Activated T-helper 17 cell treated with anti-CD3 and anti-CD28 coated beads, Interleukin-2, amount 50 U/mL, for 72 hours (primary cell): Measurements from ENCODE around the gene WRAP73. TPM values are rescaled to one million over a fixed set of nuclear protein-coding genes. Genes with fewer than 3 reads are reported as not detected.
A peak's percentile ranks its signal among the peaks of the same experiment; 100 is the strongest.
"Not testable (repeated sequence)": the region's sequence is repeated elsewhere in the genome, so short reads cannot be mapped to it uniquely, and the experiment has no call there.

Experiments
- ATAC-seq: fragments of 150-1000 bp; cut with Tn5 transposase; replicated peaks from 2 replicates; pipeline ENCODE4 v1.10.0; 2021; ENCODE audit warnings: mild to moderate bottlenecking, moderate library complexity
- H3K27ac Mint-ChIP-seq: one replicate; pipeline ENCODE4 v1.8.0; 2022; ENCODE audit warnings: mixed read lengths
- H3K27me3 Mint-ChIP-seq: one replicate; pipeline ENCODE4 v1.8.0; 2022; ENCODE audit warnings: mixed read lengths
- H3K36me3 Mint-ChIP-seq: one replicate; pipeline ENCODE4 v1.8.0; 2022; ENCODE audit warnings: low read depth, mild to moderate bottlenecking, mixed read lengths
- H3K4me1 Mint-ChIP-seq: one replicate; pipeline ENCODE4 v1.8.0; 2022; ENCODE audit warnings: mixed read lengths
- H3K4me3 Mint-ChIP-seq: one replicate; pipeline ENCODE4 v1.8.0; 2022; ENCODE audit warnings: mild to moderate bottlenecking, mixed read lengths
- H3K9me3 Mint-ChIP-seq: one replicate; pipeline ENCODE4 v1.8.0; 2022; ENCODE audit warnings: mixed read lengths
- total RNA-seq, 2 donors: library from RNA; stranded (reverse); gene quantifications; one replicate each; pipeline ENCODE4 v1.2.3, GENCODE V29; 2022

Gene WRAP73
- total RNA-seq, 2 donors from 2014 or later: 14.4 to 27.7 TPM

GRCh38 chr1:3627515-3628253 is 22.2 kb downstream of the WRAP73 start:
- H3K36me3 Mint-ChIP-seq: peaks cover 40% of the 10 kb centered on the region
- no peaks in the 10 kb centered on the region for H3K9me3 Mint-ChIP-seq
- no peak overlapping the region for H3K27ac Mint-ChIP-seq
- ATAC-seq: no peak
- no peaks in the 10 kb centered on the region for H3K27me3 Mint-ChIP-seq
- H3K4me1 Mint-ChIP-seq: peaks cover 22% of the 10 kb centered on the region
- H3K4me3 Mint-ChIP-seq: no peak overlapping the region

GRCh38 chr1:3626025-3626424 is 23.9 kb downstream of the WRAP73 start:
- Mint-ChIP-seq H3K36me3 (peaks cover 38% of the 10 kb centered on the region), H3K4me1 (peaks cover 22% of the 10 kb centered on the region), H3K4me3 (peak overlapping the region; percentile 92), H3K27me3 (no peaks in the 10 kb centered on the region), H3K27ac (no peak overlapping the region), H3K9me3 (no peaks in the 10 kb centered on the region)
- no peak for ATAC-seq

DNA sequence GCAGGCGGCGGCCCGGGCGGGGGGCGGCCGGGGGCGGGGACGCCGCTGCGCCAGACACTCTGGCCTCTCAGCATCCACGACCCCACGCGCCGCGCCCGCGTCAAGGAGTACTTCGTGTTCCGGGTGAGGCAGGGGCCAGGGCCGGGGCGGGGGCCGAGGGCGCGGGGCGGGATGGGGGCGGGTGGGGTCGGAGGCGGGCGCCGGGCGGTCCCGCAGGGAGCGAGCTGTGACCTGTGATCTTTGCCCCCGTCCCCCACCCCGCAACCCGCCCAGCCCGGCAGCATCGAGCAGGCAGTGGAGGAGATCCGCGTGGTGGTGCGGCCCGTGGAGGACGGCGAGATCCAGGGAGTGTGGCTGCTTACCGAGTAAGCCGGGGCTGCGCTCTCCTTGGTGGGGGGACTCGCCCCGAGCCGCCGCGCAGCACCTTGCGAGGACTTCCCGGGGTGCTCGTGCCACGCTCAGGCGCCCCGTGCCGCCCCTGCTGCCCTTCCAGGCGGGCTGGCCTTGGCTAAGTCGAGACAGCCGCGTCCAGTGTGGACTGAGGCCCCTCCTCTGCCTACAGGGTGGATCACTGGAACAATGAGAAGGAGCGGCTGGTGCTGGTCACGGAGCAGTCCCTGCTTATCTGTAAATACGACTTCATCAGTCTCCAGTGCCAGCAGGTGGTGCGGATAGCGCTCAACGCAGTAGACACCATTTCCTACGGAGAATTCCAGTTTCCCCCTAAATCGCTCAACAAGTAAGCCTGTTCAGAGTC is 24.6 kb downstream of the WRAP73 start:
- peak; percentile 3 for ATAC-seq
- no peaks in the 10 kb centered on the region for H3K27me3 Mint-ChIP-seq
- H3K27ac Mint-ChIP-seq: no peak overlapping the region
- H3K4me1 Mint-ChIP-seq: peaks cover 22% of the 10 kb centered on the region
- no peaks in the 10 kb centered on the region for H3K9me3 Mint-ChIP-seq
- peak overlapping the region; percentile 92 for H3K4me3 Mint-ChIP-seq
- H3K36me3 Mint-ChIP-seq: peaks cover 36% of the 10 kb centered on the region

DNA sequence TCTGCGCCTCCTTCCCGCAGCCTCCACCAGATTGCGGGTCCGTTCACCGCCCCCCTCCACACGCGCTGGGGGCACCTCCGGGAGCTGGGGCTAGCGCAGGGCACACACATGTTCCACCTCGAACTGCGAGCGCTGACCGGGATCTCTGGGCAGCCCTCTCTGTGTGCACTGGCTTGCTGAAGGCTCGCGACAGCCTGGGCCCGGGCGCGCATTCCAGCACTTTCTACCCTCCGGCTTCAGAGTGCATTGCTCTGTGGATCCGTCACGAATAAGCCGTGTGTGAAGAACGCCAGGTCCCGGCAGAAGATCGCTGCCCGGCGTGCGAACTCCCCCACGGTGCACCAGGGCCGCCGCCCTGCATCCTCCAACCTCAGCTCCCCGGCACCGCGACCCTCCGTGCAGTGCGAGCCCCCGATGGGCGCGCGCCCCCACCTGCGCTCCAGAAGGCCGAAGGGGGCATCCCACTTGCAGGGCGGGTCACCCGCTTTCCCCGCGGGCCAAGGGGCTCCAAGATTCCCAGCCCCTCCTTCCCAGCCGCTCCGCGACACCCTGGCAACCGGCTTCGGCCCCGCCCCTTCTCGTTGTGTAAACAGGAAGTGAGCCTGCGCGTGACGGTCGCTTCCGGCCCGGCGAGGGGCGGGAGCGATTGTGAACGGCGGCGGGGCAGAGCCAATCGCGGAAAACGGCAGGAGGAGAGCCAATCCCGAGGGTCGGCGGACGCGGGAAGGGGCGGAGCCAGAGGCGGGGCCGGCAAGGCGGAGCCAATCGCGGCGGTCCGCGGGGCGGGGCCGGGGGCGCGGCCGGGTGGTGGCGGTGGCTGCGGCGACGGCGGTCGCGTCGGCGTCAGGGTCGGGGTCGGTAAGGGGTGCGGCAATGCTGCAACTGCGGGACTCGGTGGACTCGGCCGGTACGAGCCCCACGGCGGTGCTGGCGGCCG is 25.4 kb downstream of the WRAP73 start, which contains the start of gene TPRG1L:
Gene TPRG1L (plus strand): TSS at position 816 of the 937 bp plus-strand sequence. CDS start 58 bp downstream, at position 874.
- Mint-ChIP-seq H3K27me3 (no peaks in the 10 kb centered on the region), H3K36me3 (peaks cover 32% of the 10 kb centered on the region), H3K4me3 (peak within 1 kb of the TSS; percentile 92), H3K9me3 (no peaks in the 10 kb centered on the region), H3K27ac (peak within 1 kb of the TSS; percentile 93), H3K4me1 (peaks cover 22% of the 10 kb centered on the region)
- peak; percentile 98 for ATAC-seq

DNA sequence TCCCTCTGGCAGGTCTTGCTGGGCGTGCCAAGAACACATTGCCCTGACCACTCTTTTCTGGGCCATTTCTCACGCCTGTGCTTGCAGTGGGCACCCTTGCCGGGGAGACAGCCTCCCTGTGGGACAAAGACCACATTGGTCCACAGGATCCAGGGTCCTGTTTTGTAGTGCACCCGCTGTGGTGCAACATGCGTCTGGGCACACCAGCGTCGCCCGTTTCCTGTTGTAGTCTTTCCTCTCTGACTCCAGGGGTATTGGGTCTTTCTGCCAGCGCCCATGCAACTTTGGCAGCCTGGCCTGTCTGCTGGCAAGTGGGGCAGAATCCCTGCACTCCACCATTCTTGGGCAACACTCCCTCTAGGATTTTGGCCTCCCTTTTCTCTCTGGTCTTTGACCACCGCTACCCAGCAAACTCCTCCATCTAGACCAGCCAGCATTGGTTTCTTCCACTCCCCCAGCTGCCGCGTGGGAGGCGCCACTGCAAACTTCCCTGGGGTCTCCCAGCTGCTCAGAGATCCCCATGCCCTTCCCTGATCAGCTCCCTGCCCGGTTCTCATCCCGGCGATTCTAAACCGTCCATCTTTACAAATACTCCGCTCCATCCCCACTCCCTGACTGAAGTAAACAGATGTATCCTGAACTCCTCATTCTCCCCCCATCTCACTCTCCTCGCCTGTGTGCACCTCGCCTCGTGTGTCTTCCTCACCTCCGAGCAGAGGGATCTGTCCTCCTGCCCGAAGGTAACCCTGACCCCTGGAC is 26.3 kb downstream of the WRAP73 start:
- H3K27ac Mint-ChIP-seq: peak overlapping the region; percentile 93
- peaks cover 23% of the 10 kb centered on the region for H3K36me3 Mint-ChIP-seq
- peak overlapping the region; percentile 92 for H3K4me3 Mint-ChIP-seq
- H3K4me1 Mint-ChIP-seq: peaks cover 26% of the 10 kb centered on the region
- H3K27me3 Mint-ChIP-seq: no peaks in the 10 kb centered on the region
- ATAC-seq: no peak
- no peaks in the 10 kb centered on the region for H3K9me3 Mint-ChIP-seq

GRCh38 chr1:3622102-3622501 is 27.8 kb downstream of the WRAP73 start:
- not testable (repeated sequence) for H3K4me3 Mint-ChIP-seq, H3K36me3 Mint-ChIP-seq, H3K9me3 Mint-ChIP-seq, H3K27ac Mint-ChIP-seq, H3K27me3 Mint-ChIP-seq, ATAC-seq
- peaks cover 26% of the 10 kb centered on the region for H3K4me1 Mint-ChIP-seq

DNA sequence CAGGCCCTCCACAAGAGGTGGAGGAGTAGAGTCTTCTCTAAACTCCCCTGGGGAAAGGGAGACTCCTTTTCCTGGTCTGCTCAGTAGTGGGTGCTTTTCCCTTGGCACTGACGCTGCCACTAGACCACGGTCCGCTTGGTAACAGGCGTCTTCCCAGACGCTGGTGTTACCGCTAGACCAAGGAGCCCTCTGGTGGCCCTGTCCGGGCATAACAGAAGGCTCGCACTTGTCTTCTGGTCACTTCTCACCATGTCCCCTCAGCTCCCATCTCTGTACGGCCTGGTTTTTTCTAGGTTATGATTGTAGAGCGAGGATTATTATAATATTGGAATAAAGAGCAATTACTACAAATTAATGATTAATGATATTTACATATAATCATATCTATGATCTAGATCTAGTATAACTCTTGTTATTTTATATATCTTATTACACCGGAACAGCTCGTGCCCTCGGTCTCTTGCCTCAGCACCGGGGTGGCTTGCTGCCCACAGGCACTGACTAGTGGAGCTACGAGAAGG is 28.7 kb downstream of the WRAP73 start:
- peaks cover 26% of the 10 kb centered on the region for H3K4me1 Mint-ChIP-seq
- H3K36me3 Mint-ChIP-seq, H3K4me3 Mint-ChIP-seq, H3K27me3 Mint-ChIP-seq, ATAC-seq, H3K27ac Mint-ChIP-seq, H3K9me3 Mint-ChIP-seq: not testable (repeated sequence)

GRCh38 chr1:3620708-3621107 is 29.2 kb downstream of the WRAP73 start:
- H3K4me3 Mint-ChIP-seq: no peak overlapping the region

GRCh38 chr1:3618881-3619671 is 30.8 kb downstream of the WRAP73 start:
- H3K4me1 Mint-ChIP-seq: peaks cover 16% of the 10 kb centered on the region
- no peak overlapping the region for H3K27ac Mint-ChIP-seq
- H3K9me3 Mint-ChIP-seq: no peaks in the 10 kb centered on the region
- no peak overlapping the region for H3K4me3 Mint-ChIP-seq
- no peaks in the 10 kb centered on the region for H3K36me3 Mint-ChIP-seq
- H3K27me3 Mint-ChIP-seq: peaks cover 4% of the 10 kb centered on the region
- peak; percentile 81 for ATAC-seq

More at GRCh38 chr1:3620708-3621107, 29.2 kb downstream of the WRAP73 start:
- Mint-ChIP-seq H3K36me3 (no peaks in the 10 kb centered on the region), H3K9me3 (no peaks in the 10 kb centered on the region), H3K27me3 (no peaks in the 10 kb centered on the region), H3K4me1 (peaks cover 21% of the 10 kb centered on the region), H3K27ac (peak overlapping the region; percentile 25)
- ATAC-seq: no peak

DNA sequence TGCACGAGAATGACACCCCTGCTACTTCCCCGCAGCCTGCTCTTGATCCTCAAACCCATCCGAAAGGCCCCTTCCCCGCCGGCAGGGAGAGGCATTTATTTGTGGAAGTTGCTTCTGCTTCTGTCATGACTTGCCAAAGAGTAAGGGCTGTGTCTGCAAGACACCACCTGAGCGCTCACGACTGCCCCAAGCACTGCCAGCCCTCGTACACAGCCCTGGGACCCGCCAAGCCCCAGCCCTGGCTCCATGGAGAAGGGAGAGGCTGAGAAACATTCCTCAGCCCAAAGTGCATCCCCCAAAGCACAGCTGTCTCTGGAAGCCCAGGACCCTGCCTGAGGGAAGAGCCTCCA is 31.4 kb downstream of the WRAP73 start:
- H3K36me3 Mint-ChIP-seq: no peaks in the 10 kb centered on the region
- peak; percentile 7 for ATAC-seq
- no peaks in the 10 kb centered on the region for H3K9me3 Mint-ChIP-seq
- peaks cover 4% of the 10 kb centered on the region for H3K27me3 Mint-ChIP-seq
- no peak overlapping the region for H3K4me3 Mint-ChIP-seq
- H3K27ac Mint-ChIP-seq: no peak overlapping the region
- H3K4me1 Mint-ChIP-seq: peaks cover 10% of the 10 kb centered on the region

GRCh38 chr1:3617806-3618345 is 32.0 kb downstream of the WRAP73 start:
- no peaks in the 10 kb centered on the region for H3K36me3 Mint-ChIP-seq
- peaks cover 4% of the 10 kb centered on the region for H3K27me3 Mint-ChIP-seq
- no peak overlapping the region for H3K27ac Mint-ChIP-seq
- peaks cover 5% of the 10 kb centered on the region for H3K4me1 Mint-ChIP-seq
- no peak for ATAC-seq
- no peaks in the 10 kb centered on the region for H3K9me3 Mint-ChIP-seq
- H3K4me3 Mint-ChIP-seq: no peak overlapping the region

DNA sequence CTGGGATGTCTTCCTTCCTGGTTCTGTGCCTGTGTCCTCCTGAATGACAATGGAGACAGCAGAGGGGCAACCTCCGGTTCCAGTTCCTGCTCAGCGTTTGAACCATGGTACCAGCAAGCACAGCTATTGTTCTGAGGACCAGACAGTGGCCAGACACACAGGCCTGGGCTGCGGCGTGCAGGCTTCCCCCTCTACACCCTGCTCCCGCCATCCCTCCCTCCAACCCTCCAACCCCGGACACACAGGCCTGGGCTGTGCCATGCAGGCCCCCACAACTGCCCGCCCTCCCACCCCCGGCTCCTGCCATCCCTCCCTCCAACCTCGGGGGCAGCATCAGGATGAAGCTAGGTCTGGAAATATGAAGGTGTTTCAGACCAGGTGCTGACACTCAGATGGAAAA is 33.0 kb downstream of the WRAP73 start:
- H3K36me3 Mint-ChIP-seq: no peaks in the 10 kb centered on the region
- H3K9me3 Mint-ChIP-seq: no peaks in the 10 kb centered on the region
- peaks cover 4% of the 10 kb centered on the region for H3K27me3 Mint-ChIP-seq
- peaks cover 5% of the 10 kb centered on the region for H3K4me1 Mint-ChIP-seq
- no peak overlapping the region for H3K4me3 Mint-ChIP-seq
- no peak for ATAC-seq
- no peak overlapping the region for H3K27ac Mint-ChIP-seq
